GM12864 (cell line): Measurements from ENCODE around the gene DTYMK.

ENCODE experiments used
- DNase-seq: peaks from one replicate; pipeline ENCODE4 v3.0.0-alpha.2; 2011; ENCODE audit warnings: low read depth
- H3K4me3 ChIP-seq: 2 replicates; pipeline ENCODE4 v1.5.1; 2011; ENCODE audit warnings: mild to moderate bottlenecking, low read depth, low read length, control low read depth
- TF ChIP-seq, protein P1 (sequence below): IDR thresholded peaks from 2 replicates; pipeline ENCODE4 v1.5.1; 2011; ENCODE audit warnings: low read depth, mild to moderate bottlenecking, moderate library complexity, low read length, control low read depth, inconsistent platforms; ENCODE audit errors: missing control alignments

Gene DTYMK

DNA sequence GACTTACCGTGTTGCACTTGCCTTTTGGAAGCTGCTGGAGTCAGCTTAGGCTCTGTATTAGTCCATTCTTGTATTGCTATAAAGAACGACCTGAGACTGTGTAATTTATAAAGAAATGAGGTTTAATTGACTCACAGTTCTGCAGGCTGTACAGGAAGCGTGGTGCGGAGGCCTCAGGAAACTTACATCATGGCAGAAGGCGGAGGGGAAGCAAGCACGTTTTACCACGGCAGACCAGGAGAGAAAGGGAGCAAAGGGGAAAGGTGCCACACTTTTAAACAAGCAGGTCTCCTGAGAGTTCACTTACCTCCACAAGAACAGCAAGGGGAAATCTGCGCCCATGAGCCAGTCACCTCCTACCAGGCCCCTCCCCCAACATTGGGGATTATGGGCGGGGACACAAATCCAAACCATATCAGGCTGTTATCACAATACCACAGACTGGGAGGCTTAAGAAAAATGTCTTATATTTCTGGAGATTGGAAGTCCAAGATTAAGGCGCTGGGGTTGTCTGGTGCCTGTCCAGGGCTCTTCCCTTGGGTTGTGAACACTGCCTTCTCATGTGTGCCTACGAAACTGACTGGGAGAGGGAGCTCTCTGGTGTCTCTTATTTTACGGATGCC lies 44.2 kb upstream of the DTYMK start:
- no peak overlapping the region for H3K4me3 ChIP-seq
- no peak for DNase-seq
- TF ChIP-seq, protein P1, sequence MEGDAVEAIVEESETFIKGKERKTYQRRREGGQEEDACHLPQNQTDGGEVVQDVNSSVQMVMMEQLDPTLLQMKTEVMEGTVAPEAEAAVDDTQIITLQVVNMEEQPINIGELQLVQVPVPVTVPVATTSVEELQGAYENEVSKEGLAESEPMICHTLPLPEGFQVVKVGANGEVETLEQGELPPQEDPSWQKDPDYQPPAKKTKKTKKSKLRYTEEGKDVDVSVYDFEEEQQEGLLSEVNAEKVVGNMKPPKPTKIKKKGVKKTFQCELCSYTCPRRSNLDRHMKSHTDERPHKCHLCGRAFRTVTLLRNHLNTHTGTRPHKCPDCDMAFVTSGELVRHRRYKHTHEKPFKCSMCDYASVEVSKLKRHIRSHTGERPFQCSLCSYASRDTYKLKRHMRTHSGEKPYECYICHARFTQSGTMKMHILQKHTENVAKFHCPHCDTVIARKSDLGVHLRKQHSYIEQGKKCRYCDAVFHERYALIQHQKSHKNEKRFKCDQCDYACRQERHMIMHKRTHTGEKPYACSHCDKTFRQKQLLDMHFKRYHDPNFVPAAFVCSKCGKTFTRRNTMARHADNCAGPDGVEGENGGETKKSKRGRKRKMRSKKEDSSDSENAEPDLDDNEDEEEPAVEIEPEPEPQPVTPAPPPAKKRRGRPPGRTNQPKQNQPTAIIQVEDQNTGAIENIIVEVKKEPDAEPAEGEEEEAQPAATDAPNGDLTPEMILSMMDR = no peak

DNA sequence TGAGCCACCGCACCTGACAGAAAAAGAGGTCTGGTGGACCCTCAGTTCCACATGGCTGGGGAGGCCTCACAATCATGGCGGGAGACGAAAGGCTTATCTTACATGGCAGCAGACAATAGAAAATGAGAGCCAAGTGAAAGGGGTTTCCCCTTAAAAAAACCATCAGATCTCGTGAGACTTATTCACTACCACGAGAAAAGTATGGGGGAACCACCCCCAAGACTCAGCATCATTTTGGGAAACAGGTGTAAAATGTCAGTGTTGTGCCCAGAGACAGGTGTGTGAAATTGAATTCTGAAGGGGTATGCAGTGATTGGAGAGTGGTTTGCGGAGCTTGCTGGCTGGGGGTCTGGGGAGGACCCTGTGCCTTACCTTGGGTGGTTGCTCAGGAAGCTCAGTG lies 43.3 kb upstream of the DTYMK start:
- no peak overlapping the region for H3K4me3 ChIP-seq
- TF ChIP-seq, protein P1 = no peak
- DNase-seq = no peak

- DNase-seq = no peak
- no peak overlapping the region for H3K4me3 ChIP-seq
- TF ChIP-seq, protein P1 = no peak
These were observed 42.0 kb upstream of the DTYMK start for GRCh38 chr2:241728627-241729026.

DNA sequence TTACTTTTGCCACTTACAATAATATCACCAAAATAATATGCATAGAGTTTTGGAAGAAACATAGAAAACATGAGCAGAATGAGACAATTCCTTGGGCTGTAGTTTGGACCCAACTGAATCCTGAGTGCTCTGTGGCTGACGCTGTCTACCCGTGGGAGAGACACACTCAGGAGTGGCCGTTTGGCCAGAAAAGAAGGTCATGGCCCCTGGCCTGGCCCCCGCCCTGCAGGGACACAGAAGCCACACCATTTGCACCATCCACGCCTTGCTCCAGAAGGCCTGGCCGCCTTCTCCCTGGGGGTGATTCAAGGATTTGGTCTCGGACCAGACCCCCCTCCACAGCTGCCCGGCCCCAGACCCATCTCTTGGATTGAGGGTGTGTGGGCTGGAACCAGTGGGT lies 41.4 kb upstream of the DTYMK start:
- H3K4me3 ChIP-seq = no peak overlapping the region
- no peak for DNase-seq
- TF ChIP-seq, protein P1 = no peak

GRCh38 chr2:241726459-241726858 lies 39.8 kb upstream of the DTYMK start:
- DNase-seq = no peak
- no peak overlapping the region for H3K4me3 ChIP-seq
- TF ChIP-seq, protein P1 = no peak

DNA sequence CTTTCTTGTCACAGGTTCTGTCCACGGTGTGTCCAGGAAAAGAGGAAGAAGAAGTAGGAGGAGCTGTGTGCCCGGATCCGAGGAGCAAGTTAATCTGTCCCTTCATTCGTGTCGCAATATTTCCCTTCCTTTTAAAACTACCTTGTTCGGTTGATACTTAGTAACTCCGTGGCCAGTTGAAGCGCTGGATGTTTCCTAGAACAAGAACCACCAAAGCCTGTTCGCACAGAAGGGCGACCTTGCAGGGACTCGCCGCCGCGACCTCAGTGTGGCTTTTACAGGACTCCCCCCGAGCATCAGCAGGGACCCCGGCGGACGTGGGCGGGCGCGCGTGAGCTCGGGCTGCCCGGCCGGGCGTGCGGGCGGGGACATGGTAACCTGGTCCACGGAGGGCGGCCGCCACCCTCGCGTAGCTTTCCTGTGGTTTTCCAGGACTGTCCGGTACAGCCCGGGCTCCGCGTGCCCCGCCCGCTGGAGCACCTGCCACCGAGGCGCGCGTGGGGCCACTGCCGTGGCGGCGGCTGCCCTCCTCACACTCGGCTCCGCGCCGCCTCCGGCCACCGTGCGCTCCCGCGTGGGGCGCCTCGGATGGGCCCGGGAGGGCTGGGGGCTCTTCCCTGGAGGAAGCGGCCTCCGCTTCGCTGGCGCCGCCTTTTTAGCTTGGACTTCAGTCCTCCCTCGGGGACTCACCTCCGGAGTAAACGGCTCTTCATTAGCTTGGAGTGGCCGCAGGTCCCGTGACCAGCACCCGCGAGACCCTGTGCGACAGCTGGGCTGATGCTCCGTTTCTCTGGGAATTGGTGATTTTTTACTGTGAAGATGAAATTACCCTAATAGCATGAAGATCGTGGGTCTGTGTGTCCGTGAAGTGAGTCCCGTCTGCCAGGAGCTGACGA lies 38.6 kb upstream of the DTYMK start:
- TF ChIP-seq, protein P1 = no peak
- DNase-seq = no peak
- H3K4me3 ChIP-seq = no peak overlapping the region
